Transverse colon (tissue), 4 donors: ENCODE results near the gene IPO5. TPM values are rescaled to one million over a fixed set of nuclear protein-coding genes. Genes with fewer than 3 reads are reported as not detected.
"Not testable (repeated sequence)": the region's sequence is repeated elsewhere in the genome, so short reads cannot be mapped to it uniquely, and the experiment has no call there.

ENCODE experiments used
- DNase-seq: peaks from one replicate; pipeline ENCODE4 v3.0.0-alpha.2; 2019
- H3K27ac ChIP-seq, 4 donors: fragments of 200-600 bp; sonication (generic); 2 replicates each; pipeline ENCODE4 v1.5.1; 2016 to 2018; ENCODE audit warnings: inconsistent platforms in 4 of 4
- H3K27me3 ChIP-seq: fragments of 200-600 bp; sonication (generic); 2 replicates; pipeline ENCODE4 v1.5.1; 2017; ENCODE audit warnings: inconsistent platforms
- H3K36me3 ChIP-seq, 4 donors: fragments of 200-600 bp; sonication (generic); 2 replicates each; pipeline ENCODE4 v1.5.1; 2017 to 2019; ENCODE audit warnings: inconsistent platforms in 4 of 4
- H3K4me1 ChIP-seq, 4 donors: fragments of 200-600 bp; sonication (generic); 2 replicates each; pipeline ENCODE4 v1.5.1; 2017 to 2020; ENCODE audit warnings: inconsistent platforms in 4 of 4
- H3K4me3 ChIP-seq, 4 donors: fragments of 200-600 bp; sonication (generic); 1 replicate in 1 of 4; 2 replicates in 3 of 4; pipeline versions ENCODE4 v1.5.1 to v1.6.1; 2017 to 2019; ENCODE audit warnings: inconsistent platforms in 4 of 4
- H3K9me3 ChIP-seq, 2 donors: fragments of 200-600 bp; sonication (generic); 2 replicates each; pipeline ENCODE4 v1.5.1; 2017 to 2019; ENCODE audit warnings: inconsistent platforms in 2 of 2
- EP300 ChIP-seq: sonication (generic); formaldehyde crosslinking; IDR thresholded peaks from one replicate; pipeline ENCODE4 v1.6.1; 2017; ENCODE audit warnings: antibody characterized with exemption, low read depth
- POLR2A ChIP-seq: fragments of 450-650 bp; IDR thresholded peaks from one replicate; pipeline ENCODE4 v1.6.1; 2016; ENCODE audit warnings: antibody characterized with exemption, mild to moderate bottlenecking, moderate library complexity
- POLR2AphosphoS5 ChIP-seq, 3 donors: sonication (generic); formaldehyde crosslinking; IDR thresholded peaks; one replicate each; pipeline ENCODE4 v1.6.1; 2016; ENCODE audit warnings: antibody characterized with exemption in 3 of 3
- WGBS, 2 donors: methylation state at CpG; one replicate each; pipeline ENCODE4 v1.1.5; 2018; ENCODE audit warnings: low coverage in 1 of 2; 5-methylcytosine and 5-hydroxymethylcytosine counted together
- in situ Hi-C, 4 donors: fragments of 200-750 bp; cut with MboI; loops; one replicate each; pipeline versions ENCODE4 v1.15.0 to v1.15.1; 2017; ENCODE audit warnings: low sequenced_read_pairs in 3 of 4, low pct_ligation_motif_present in 1 of 4, low pct_unique_long_range_greater_than_20kb in 1 of 4
- intact Hi-C: fragments of 100-400 bp; cut with DNase I; formaldehyde crosslinking; loops from one replicate; pipeline ENCODE4 v1.15.1; 2023; ENCODE audit warnings: low total_unique reads
- total RNA-seq, 4 donors: library from RNA; depleted of rRNA; stranded (reverse); fragments of >200 nt; gene quantifications; one replicate each; pipeline ENCODE4 v1.1.0, GENCODE V29; 2016
- TF ChIP-seq, protein P1 (sequence below), 5 experiments: fragments of 200-600 bp in 3 of 5; fragments of 450-650 bp in 2 of 5; sonication (generic) in 3 of 5; IDR thresholded peaks; 1 replicate in 2 of 5; 2 replicates in 3 of 5; pipeline ENCODE4 v1.5.1; 2016 to 2017; ENCODE audit warnings: antibody characterized with exemption in 5 of 5, inconsistent platforms in 3 of 5, mild to moderate bottlenecking in 2 of 5, moderate library complexity in 1 of 5

IPO5 gene
- total RNA-seq, 4 donors from 2014 or later, result 18.3 to 114 (median 51.9) TPM

DNA sequence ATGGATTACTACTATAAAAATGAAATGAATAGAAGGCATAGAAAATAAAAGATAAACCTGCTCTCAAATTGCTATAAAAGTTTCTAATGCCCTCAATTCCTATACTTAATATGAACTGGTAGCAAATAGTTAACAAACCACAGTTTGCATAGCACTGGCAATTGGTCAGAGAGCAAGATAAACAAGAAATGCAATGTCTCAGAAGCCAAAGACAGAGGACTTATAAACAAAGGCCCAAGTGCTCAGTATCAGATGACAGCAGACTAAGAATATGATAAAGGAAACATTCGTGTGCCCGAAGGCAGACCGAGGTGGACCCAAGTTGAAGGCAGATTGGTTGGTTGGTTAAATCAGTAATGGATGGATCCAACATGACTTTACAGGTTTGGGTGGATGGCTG, 50.6 kb downstream of the IPO5 start:
- no peak overlapping the region for H3K4me3 ChIP-seq
- peaks cover 0 to 58% (median 29%) of the 10 kb centered on the region in 4 donors for H3K36me3 ChIP-seq
- WGBS, 2 donors, result 80 to 81% methylated on average over 3 of the region's 3 CpGs
- H3K27me3 ChIP-seq, result no peaks in the 10 kb centered on the region
- in situ Hi-C loops (no loop called here), intact Hi-C loops (no loop called here)
- no peaks in the 10 kb centered on the region for H3K4me1 ChIP-seq
- H3K9me3 ChIP-seq, result no peaks in the 10 kb centered on the region
- DNase-seq, result no peak
- TF ChIP-seq POLR2AphosphoS5 (IDR thresholded peaks at IDR 0.05) (no peak), POLR2A (no peak), EP300 (no peak)
- TF ChIP-seq, protein P1, sequence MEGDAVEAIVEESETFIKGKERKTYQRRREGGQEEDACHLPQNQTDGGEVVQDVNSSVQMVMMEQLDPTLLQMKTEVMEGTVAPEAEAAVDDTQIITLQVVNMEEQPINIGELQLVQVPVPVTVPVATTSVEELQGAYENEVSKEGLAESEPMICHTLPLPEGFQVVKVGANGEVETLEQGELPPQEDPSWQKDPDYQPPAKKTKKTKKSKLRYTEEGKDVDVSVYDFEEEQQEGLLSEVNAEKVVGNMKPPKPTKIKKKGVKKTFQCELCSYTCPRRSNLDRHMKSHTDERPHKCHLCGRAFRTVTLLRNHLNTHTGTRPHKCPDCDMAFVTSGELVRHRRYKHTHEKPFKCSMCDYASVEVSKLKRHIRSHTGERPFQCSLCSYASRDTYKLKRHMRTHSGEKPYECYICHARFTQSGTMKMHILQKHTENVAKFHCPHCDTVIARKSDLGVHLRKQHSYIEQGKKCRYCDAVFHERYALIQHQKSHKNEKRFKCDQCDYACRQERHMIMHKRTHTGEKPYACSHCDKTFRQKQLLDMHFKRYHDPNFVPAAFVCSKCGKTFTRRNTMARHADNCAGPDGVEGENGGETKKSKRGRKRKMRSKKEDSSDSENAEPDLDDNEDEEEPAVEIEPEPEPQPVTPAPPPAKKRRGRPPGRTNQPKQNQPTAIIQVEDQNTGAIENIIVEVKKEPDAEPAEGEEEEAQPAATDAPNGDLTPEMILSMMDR (IDR thresholded peaks at IDR 0.05), result no peak
- no peak overlapping the region for H3K27ac ChIP-seq

GRCh38 chr13:98004997-98005396, 51.5 kb downstream of the IPO5 start:
- H3K27ac ChIP-seq, H3K9me3 ChIP-seq, H3K27me3 ChIP-seq, H3K4me3 ChIP-seq, H3K4me1 ChIP-seq, in situ Hi-C loops, DNase-seq, intact Hi-C loops: not testable (repeated sequence)
- WGBS, 2 donors, result 87 to 89% methylated on average over 8 of the region's 8 CpGs
- H3K36me3 ChIP-seq, result peaks cover 0 to 62% (median 30%) of the 10 kb centered on the region in 4 donors

- Histone ChIP-seq H3K4me3 (no peak overlapping the region), H3K27ac (no peak overlapping the region), H3K27me3 (no peaks in the 10 kb centered on the region), H3K9me3 (no peaks in the 10 kb centered on the region), H3K36me3 (peaks cover 0 to 58% (median 27%) of the 10 kb centered on the region in 4 donors), H3K4me1 (no peaks in the 10 kb centered on the region)
- 92% methylated on average over 5 of the region's 5 CpGs; no CpG with 5 or more reads in 1 of the 2 donors for WGBS, 2 donors
- DNase-seq, result no peak
- intact Hi-C loops, result no loop called here
- in situ Hi-C loops, result no loop called here
- TF ChIP-seq, protein P1 (IDR thresholded peaks at IDR 0.05), result no peak
- no peak for TF ChIP-seq POLR2A
- no peak for TF ChIP-seq POLR2AphosphoS5 (IDR thresholded peaks at IDR 0.05)
Observed at GRCh38 chr13:98007001-98007400, 53.5 kb downstream of the IPO5 start.

DNA sequence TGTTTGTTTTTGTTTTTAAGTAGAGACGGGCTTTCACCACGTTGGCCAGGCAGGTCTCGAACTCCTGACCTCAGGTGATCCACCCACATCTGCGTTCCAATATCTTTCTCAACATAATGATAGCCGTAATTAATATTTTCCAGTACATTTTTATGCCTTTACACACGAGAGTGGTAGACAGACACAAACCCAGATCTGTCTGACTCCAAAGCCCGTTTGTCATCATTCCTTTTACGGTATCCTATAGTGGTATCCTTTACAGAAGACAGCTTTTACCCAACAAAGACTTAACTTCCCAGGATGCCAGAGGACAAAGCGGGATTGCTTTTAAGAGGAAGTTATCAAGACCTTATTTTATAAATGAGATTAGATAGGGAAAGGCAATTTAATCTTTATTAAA, 59.8 kb downstream of the IPO5 start:
- intact Hi-C loops, result no loop called here
- H3K4me1 ChIP-seq, result no peaks in the 10 kb centered on the region
- in situ Hi-C loops, result no loop called here
- DNase-seq, result no peak
- 87 to 91% methylated on average over 6 to 9 of the region's 9 CpGs for WGBS, 2 donors
- no peak overlapping the region for H3K27ac ChIP-seq
- H3K27me3 ChIP-seq, result no peaks in the 10 kb centered on the region
- no peak for TF ChIP-seq POLR2AphosphoS5 (IDR thresholded peaks at IDR 0.05)
- no peak for TF ChIP-seq POLR2A
- TF ChIP-seq EP300, result no peak
- TF ChIP-seq, protein P1 (IDR thresholded peaks at IDR 0.05), result no peak
- no peak overlapping the region for H3K4me3 ChIP-seq
- H3K36me3 ChIP-seq, result peaks cover 0 to 72% (median 22%) of the 10 kb centered on the region in 4 donors
- no peaks in the 10 kb centered on the region for H3K9me3 ChIP-seq

DNA sequence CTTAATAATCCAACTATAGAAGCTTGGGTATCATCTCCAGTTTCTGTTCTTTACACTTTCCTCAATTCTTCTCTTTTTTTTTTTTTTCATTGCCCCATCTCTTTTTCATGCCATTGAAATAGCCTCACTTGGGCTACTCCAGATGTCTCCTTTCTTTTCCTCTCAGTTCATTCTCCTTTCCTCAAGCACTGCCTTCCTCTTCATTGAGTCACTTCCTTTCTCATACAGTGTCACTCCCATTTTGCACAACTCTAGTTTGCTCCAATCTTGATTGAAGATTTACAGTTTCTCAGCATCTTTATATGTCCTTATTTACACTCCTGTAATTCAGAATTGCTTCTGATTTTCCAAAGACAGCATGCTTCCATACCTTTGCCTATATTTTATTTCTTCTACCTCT, 61.3 kb downstream of the IPO5 start:
- no peak overlapping the region for H3K27ac ChIP-seq
- no peaks in the 10 kb centered on the region for H3K27me3 ChIP-seq
- H3K4me1 ChIP-seq, result no peaks in the 10 kb centered on the region
- intact Hi-C loops (no loop called here), in situ Hi-C loops (no loop called here)
- no peak for TF ChIP-seq POLR2A
- TF ChIP-seq POLR2AphosphoS5 (IDR thresholded peaks at IDR 0.05), result no peak
- TF ChIP-seq, protein P1 (IDR thresholded peaks at IDR 0.05), result no peak
- no peak for TF ChIP-seq EP300
- H3K9me3 ChIP-seq, result no peaks in the 10 kb centered on the region
- H3K4me3 ChIP-seq, result no peak overlapping the region
- H3K36me3 ChIP-seq, result peaks cover 0 to 78% (median 22%) of the 10 kb centered on the region in 4 donors
- DNase-seq, result no peak
